ENCODE measurements around the gene URB2. TPM values are rescaled to one million over a fixed set of nuclear protein-coding genes. Genes with fewer than 3 reads are reported as not detected.

URB2 gene
- total RNA-seq, 4 donors from 2014 or later, result 8.7 to 13.1 (median 10.0) TPM

DNA sequence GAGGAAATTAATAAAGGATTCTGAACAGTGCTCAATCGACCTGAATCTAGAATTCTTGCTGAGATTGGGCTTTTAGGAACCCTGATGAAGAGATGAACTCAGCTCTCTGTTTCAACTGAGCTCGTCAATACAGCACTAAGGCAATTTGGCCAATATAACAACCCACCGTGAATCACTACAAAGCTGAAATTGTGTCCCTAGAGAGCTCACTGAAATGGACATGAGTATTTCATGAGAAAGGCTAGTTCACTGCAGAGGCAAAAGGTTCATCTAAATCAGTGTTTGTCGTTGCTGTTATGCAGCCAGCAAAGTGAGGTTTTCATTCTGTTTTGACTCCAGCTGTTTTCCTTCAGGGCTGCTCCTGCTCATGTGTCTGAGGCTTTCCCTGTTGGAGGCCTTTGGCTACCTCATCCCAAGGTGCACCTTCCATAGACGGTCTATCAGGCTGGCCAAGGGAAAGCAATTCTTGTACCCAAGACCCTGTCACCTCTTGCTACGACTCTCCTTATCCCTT is 83.5 kb downstream of the URB2 start:
- no peaks in the 10 kb centered on the region for H3K27me3 ChIP-seq
- H3K4me3 ChIP-seq, result no peak overlapping the region
- WGBS, 2 donors, result 72 to 82% methylated on average over 6 of the region's 6 CpGs
- TF ChIP-seq, protein P1, sequence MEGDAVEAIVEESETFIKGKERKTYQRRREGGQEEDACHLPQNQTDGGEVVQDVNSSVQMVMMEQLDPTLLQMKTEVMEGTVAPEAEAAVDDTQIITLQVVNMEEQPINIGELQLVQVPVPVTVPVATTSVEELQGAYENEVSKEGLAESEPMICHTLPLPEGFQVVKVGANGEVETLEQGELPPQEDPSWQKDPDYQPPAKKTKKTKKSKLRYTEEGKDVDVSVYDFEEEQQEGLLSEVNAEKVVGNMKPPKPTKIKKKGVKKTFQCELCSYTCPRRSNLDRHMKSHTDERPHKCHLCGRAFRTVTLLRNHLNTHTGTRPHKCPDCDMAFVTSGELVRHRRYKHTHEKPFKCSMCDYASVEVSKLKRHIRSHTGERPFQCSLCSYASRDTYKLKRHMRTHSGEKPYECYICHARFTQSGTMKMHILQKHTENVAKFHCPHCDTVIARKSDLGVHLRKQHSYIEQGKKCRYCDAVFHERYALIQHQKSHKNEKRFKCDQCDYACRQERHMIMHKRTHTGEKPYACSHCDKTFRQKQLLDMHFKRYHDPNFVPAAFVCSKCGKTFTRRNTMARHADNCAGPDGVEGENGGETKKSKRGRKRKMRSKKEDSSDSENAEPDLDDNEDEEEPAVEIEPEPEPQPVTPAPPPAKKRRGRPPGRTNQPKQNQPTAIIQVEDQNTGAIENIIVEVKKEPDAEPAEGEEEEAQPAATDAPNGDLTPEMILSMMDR (IDR thresholded peaks at IDR 0.05), result no peak
- TF ChIP-seq EP300 (IDR thresholded peaks at IDR 0.05), result no peak
- peaks cover 0 to 12% (median 0%) of the 10 kb centered on the region in 4 donors for H3K9me3 ChIP-seq
- no peaks in the 10 kb centered on the region for H3K4me1 ChIP-seq
- DNase-seq (ENCODE audit: low spot score in 2 of 2), result no peak
- H3K27ac ChIP-seq, result no peak overlapping the region
- no peaks in the 10 kb centered on the region for H3K36me3 ChIP-seq

Other genes with a start within 250 kb of the URB2 start
- 1 to 10 TPM in 1 of 4 donors, under 1 TPM in 1, not detected in 2; 0.39 to 1.0 TPM for gene ACTA1, start 192.2 kb upstream of the URB2 start, total RNA-seq
- gene NUP133, start 117.9 kb upstream of the URB2 start, total RNA-seq, result 10 to 100 TPM; 24.9 to 56.1 (median 43.2) TPM
- 10 to 100 TPM; 24.7 to 39.1 (median 27.2) TPM for gene ABCB10, start 67.5 kb upstream of the URB2 start, total RNA-seq
- 10 to 100 TPM in 1 of 4 donors, 1 to 10 TPM in 3; 7.1 to 18.6 (median 8.6) TPM for gene TAF5L, start 125 bp upstream of the URB2 start, total RNA-seq

Data from tibial nerve (tissue), 4 donors.